ENCODE measurements around the gene RPLP2.

RPLP2 gene

DNA sequence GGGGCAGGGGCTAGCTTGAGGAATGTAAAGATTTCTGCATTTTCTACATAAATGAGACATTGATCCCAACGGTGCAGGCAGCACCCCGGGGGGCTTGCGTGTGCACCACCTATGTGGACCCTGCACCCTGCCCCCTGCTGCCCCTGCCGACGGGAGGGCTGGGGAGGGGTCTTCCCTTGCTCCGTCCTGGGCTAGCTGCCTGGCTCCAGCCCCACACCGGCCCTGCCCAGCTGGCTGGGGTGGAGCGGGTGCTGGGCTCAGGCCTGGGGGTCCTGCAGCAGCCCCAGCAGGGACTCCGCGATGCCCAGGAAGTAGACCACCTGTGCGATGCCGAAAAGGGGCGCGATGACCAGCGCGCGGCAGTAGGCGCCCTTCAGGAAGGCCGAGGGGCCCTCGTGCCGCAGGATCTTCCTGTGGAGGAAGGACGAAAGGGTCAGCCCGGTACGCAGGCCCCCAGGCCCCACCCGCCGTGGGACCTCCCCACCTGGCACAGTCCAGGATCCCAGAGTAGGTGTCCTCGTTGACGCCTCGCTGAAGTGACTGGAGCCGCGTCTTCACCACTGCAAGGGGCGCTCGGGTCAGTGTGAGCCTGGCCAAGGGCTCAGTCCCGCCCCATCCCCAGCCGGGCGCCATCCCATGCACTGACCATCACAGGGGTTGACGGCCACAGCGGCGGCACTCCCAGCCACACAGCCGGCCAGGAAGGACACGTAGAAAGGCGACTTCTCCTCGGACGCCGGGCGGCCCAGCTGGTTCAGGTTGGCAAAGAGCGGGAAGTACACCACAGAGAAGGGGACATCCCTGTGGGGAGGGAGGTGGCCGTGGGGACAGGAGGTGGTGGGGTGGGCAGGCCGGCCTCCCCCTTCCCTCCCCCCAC, 17.9 kb upstream of the RPLP2 start:
- no peak for DNase-seq (ENCODE audit: low read depth)

DNA sequence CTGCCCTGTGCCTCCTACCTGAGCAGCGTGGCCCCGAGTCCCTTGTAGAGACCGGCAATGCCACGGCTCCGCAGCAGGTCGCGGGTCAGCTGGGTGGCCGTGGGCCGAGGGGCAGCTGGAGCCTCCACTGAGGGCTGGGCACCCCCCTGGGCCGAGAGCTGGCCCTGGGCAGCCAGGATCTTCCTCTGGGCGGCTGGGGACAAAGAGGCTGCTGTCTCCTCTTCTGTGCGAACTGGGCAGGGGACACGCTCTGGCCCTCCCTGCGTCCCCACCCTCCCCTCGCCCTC, 17.3 kb upstream of the RPLP2 start:
- no peak for DNase-seq (ENCODE audit: low read depth)

DNA sequence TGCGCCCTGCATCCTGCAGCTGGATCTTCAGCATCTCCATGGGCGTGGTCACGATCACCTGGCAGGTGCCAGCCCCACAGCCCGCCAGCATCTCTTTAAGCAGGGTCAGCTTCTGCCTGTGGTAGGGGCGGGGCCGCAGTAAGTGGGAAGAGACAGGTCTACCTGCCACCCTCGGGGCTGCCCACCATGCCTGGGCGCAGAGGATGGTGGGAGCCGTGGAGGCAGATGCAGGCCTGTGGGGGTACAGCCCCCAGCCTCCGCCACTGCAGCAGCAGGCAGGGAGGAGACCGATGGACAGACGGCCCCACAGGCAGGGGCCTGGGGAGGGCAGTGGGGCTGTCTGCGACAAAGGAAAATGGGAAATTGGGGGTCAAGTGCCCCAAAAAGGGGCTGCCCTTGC, 16.9 kb upstream of the RPLP2 start:
- DNase-seq (ENCODE audit: low read depth) = no peak

DNA sequence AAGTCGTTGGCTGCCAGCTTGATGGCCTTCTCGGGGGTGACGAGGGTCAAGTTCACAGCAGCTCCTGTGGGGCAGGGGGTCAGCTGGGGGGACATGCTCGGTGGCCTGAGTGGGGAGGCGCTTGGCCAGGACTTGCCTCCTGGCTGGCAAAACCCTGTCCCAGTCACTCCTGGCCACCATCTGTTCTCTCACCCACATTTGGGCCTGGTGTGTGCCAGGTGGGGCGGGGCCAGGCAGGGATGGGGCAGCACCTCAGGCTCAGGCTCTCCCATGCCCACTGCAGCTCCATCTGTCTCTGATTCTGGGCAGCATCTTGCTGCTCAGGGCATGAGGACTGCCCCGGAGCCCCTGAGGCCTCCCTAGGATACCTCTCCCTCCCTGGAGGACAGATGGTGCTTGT, 16.2 kb upstream of the RPLP2 start:
- DNase-seq (ENCODE audit: low read depth) = no peak

DNA sequence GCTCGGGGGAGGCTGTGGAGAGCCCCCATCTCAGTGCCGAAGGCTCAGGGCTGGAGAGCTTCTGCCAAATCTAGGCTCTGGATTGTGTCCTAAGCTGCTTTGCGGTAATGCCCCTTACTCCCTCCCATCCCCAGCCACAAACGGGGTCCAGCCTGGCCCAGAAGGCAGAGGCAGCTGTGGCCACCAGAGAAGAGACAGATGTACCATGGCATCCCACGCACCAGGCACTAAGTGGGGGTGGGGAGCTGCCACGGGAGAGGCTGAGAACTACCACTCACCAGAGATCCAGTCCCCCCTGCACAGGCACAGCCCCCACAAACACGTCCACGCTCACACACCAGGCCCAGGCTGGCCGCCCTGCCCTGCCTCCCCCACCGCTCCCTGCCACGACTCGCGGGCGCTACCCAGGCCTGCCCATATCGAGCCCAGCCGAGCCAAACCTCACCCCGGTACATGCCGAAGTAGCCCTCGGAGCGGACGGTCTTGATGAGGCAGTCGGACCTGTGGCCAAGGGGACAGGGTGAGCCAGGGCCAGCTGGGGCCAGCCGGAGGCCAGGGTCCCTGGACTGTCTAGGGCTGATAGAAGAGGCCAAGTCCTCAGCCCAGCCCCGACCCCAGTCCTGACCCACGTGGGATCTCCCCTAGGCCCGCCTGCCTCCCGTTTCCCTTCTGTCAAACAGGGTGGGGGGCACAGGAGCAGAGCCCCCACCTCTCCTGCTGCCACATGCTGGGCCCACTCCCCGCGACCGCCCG, 15.6 kb upstream of the RPLP2 start:
- no peak for DNase-seq (ENCODE audit: low read depth)

DNA sequence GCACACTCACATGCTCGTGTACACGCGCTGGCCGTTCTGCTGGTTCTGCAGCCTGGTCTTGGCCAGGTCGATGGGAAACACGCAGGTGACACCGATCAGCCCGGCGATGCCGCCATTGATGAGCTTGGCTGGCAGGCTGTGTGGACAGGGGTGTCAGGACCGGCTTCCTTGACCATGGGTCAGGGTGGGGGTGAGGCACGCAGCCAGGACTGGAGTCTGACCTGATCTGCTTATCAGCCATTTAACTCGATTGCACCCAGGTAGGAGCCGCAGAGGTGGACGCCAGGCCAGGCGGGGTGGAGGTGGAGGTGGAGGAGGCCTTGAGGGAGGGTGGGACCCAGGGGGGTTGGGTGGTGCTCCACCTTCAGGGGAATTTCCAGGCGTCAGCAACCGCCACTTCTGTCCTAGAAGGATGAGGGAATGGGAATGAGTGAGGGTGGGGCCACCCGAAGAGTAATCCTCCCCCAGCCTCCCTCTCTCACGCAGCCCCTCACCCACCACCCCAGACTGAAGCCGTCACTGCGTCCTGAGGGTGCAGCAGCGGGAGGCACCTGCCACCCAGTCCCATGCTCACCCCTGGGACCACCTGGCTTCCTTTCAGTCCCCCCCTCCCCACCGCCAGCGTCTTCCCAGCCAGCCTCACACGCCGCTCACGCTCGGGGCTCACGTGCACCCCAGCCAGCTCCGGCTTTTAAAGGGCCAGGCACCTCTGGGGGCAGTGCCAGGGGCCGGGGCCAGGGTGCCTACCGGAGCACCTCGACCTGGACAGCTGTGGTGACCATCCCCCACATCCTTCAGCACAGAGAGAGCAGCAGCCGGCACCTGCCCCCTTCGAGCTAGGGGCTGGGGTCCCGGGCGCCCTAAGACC, 14.8 kb upstream of the RPLP2 start:
- DNase-seq (ENCODE audit: low read depth) = no peak

DNA sequence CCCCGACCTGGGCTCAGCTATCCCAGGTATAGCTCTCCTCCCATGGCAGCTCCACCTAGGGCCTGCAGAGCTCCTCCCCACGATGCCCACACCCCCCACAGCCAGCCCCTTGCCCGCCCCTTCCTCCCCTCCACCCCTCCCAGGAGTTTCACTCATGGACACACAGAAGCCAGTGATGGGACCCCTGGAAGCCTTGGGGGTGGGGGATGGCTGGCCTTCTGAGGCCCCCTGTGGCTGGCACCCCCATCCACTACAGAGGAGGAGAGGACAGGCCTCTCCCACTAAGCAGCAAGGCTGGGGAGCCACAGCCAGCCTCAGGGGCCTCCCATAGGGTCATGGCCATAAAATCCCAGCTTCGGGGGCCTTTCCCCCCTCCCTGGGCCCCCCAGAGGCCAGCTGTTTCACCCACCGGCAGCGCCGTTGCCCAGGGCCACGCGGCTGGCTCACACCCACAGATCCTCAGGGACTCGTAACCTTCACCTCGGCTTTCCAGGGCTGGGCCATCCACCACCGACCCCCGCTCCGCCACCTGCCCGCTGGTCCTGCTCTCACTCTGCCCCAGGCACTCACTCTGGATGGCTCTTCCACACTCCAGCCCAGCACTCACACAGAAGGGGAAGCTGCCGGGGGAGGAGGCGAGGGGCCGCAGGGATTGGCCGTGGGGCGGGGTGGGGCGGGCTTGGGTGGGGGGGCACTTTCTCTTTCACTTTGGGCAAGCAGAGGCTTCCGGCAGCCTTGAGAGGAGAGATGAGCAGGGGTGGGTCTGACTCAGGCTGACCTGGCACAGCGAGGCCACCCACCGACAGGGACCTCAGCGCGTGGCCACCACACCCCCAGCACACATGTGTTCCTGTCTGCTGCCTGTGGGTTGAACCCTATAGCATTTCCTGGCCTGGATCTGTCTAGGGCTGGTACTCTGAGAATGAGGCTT, 13.9 kb upstream of the RPLP2 start:
- DNase-seq (ENCODE audit: low read depth) = peak; percentile 70

DNA sequence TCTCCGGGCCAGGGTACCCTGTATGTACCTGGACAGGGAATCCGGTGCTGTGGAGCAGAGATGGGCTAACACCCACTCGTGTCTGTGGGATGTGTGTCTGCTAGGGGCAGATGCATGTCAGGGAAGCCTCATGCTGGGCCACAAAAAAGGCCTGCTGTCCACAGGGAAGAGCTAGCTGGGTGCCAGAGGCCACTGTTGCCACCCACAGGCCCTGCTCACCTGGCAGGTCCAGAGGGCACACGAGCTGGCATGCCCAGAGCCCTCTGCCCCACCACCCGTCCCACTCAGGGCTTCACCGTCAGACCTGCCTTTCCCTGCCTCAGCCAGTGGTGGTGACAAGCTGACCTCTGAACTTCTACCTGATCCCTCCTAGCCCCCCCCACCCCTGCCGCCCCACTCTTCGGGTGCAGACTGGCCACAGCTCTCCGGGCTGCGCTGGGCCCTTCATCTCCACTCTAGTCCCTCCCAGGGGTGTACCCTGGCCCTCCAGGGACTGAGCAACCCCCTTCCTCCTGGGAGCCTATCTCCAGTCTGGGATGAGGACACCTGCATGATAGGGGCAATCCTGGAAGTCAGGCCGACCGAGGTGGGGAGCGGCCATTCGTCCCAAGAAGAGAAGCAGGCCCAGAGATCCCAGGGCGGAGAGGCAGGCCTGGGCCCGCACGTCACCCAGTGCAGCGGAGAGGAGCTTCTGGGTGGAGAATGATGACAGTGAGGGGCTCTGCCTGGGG, 13.0 kb upstream of the RPLP2 start:
- no peak for DNase-seq (ENCODE audit: low read depth)

DNA sequence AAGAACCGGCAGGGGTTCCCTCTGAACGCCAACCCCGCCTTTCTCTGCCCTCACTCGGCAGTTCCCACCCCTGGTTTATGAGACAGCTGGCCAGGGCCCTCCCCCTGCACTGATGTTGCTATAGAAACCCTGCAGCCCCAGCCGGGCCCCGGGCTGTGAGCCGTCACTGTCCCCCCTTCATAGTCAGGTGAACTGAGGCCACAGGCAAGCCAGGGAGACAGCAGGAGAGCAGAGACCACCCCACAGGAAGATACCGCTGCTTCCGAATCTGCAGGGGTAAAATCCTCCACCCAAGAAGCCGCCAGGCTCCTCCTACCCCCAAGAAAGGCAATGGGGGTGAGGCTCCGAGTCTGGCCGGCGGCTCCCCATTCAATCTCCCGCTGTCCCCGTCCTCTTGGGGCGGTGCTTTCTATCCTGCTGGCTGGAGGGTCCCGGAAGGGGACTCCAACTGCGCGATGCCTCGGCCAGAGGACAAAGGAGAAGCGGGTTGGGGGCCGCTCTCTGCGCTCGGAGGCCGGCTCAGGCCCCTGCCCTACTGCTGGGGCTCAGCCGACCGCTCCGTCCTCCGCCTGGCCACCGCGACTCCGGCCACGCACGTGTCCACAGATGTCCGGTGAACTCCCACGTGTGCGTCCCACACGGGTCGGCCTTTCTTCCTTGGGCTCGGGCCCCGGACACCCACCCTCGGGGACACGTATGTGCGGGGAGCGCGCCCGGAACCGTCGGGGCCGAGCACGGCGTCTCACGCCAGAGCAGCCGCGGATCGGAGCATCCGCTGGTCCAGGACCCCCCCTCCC, 12.3 kb upstream of the RPLP2 start:
- DNase-seq (ENCODE audit: low read depth) = peak; percentile 70

DNA sequence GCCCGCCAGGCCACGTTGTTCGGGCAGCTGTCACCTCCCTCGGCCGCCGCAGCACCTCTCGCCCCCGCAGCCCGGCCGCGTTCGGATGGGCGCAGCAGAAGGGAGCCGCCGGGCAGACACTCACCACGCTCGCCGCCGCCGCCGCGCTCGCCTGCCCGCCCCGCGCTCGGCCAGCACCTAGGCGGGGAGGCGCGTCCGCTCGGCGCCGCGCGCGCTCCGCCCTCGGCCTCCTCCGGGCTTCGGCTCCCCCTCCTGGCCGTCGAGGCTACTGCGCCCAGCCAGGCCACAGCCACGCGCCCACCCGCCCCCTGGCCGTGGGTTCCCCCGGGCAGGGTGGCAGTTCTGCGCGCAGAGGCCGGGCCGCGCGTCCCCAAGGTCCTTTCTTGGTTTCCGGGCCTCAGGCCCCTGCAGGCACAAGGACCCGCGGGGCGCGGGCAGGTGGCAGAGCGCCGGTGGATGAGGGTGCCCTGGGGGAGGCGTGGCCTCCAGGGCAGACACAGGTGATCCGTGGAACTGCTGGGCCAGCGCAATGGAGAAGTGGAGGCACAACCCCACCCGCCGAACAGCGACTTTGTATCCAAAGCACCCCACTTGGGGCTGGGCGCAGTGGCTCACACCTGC, 11.6 kb upstream of the RPLP2 start, which contains the start of gene SLC25A22:
TSS of gene SLC25A22 (minus strand) at position 189 of the 621 bp plus-strand sequence. CDS start 3,275 bp downstream, outside the sequence.
- peak; percentile 76 for DNase-seq (ENCODE audit: low read depth)

DNA sequence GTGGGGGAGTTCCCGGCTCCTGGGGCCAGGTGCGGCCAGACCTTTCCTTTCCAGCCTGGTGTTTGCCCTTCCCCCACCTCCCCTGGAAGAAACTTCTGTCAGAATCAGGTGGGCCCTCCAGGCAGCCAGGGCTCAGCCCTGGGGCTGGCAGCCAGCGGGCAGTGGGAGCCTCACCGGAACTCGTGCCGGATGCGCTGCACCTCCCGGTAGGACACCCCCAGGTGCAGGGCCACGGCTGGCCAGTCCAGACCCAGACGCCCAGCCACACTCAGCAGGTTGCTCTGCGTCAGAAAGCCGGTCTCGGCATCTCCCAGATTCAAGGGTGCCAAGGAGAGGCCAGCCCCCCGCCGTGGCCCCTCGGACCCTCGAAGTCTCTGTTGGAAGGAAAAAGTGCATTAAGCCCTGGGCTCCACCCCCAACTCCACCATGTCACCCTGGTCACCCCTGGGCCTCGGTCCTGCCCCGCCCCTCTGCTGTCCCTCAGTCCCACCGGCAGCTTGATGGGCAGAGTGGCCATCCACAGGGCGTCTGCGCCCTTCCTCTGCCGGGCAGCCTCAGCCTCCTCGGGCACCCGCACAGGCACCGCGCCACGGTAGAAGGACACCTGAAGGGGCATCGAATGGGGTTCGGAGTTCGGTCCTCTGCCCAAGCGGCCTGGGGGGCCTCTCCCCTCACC, 10.0 kb upstream of the RPLP2 start:
- no peak for DNase-seq (ENCODE audit: low read depth)

DNA sequence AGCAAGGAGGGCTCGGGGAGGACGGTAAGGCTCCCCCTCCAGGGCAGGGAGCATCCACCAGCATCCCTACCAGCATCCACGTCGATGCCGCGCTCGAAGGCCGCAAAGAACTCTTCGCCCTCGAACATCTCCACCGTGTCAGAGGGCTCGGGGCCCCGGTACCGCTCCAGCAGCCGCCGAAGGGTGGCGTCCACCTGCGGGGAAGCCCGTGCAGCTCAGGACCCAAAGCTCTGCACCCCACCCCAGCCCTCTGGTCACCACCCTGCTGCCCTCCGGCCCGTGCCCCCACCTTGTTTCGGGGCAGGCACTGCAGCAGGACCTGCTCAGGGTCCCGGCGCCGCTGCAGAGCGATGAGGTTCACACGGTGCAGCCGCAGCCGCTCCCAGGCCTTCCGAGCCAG, 9.3 kb upstream of the RPLP2 start:
- no peak for DNase-seq (ENCODE audit: low read depth)

DNA sequence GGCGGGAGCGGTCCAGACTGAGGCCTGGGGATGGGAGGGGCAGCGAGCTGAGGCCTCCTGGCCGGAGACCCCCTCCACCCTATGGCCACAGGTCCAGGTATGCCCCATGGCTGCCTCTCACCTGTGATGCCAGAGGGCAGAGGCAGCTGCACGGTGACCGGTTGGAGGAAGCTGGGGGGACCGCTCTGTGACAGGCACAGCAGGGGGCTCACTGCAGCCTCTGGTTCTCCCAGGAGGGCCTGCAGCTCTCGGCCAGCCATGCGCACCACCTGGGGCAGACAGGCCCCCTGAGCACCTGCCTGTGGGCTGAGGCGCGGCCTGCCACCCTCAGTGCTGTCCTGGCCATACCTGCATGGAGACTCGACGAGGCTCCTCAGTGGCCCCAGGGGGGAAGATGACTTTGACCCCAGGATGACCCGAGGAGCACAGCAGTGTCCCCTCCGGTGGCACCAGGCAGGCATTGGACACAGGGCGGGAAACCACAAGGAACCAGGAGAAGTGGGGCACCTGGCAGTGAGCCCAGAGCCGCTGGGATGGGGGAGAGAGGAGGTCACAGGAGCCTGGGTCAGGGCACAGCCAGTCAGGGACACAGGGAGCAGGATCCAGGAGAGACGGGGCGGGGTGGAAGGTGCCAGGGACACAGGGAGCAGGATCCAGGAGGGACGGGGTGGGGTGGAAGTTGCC, 8.5 kb upstream of the RPLP2 start:
- no peak for DNase-seq (ENCODE audit: low read depth)

DNA sequence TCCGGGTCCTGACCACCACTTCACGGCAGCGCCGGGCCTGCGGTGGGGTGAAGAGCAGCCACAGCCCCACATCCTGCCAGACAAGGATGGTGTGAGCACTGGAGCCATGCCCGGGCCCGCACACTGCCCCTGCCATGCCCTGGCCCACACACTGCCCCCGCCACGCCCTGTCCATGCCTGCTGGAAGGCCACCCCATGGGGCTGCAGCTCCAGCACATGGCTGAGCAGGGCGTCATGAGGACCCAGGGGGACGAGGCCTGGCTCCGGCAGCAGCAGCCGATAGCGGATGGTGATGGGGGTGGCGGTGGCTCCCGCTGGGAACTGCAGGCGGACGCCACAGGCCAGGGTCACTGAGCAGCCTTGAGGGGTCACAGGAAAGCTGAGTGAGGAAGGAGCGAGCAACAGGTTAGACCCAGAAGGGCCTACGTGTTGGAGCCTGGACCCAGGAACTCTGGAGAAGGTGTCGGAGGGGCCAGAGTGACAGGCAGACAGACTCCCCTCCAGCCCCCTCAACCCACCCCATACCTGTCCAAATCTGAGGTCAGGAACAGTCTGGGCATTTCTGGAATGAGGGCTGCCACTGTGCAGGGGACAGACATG, 7.6 kb upstream of the RPLP2 start:
- DNase-seq (ENCODE audit: low read depth) = no peak

DNA sequence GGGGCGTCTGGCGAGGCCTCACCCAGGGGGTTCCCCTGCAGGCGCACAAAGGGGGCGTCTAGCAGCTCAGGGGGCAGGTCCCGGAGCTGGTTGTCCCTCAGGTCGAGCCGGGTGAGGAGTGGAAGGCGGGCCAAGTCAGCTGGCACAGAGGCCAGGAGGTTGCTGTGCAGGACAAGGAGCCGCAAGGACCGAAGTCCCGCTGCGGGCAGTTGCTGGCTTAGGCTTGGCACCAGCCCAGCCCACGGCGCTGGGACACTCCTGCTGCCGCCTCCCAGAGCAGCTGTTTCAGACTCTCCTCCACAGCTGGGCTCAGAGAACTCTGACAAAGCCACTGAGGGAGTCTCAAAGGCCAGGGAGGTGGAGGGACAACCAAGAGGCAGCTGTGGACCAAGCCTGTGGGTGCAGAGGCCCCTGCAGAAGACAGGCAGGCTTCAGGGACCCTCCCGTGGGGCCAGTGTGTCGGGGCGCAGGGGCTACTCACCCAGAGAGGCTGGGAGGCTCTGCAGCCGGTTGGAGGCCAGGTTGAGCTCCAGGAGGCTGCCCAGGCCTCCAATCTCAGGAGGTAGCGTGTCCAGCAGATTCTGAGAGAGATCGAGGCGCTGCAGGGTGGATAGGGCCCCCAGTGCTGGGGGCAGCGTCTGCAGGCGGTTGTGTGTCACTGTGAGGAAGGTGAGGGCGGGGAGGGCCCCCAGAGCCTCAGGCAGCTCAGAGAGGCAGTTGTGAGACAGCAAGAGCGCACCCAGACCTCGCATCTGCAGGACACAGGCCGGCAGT, 6.9 kb upstream of the RPLP2 start:
- DNase-seq (ENCODE audit: low read depth) = no peak

DNA sequence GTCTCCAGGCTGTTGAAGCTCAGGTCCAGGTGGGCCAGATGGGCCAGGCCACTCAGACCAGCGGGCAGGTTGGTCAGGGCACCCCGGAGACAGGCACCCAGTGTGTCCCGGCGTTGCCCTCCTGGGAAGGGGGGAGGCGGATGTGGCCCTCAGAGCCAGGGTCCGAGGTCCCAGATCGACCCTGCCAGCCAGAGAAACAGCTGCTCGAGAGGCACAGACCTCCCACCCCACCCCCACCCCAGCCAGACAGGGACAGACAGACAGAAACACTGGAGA, 6.4 kb upstream of the RPLP2 start:
- DNase-seq (ENCODE audit: low read depth) = no peak
